ENCODE measurements around the gene JUND. TPM values are rescaled to one million over a fixed set of nuclear protein-coding genes. Genes with fewer than 3 reads are reported as not detected.

JUND gene
- total and polyA plus RNA-seq, 2 of the 4 experiments (the other 2 are of a cell fraction), result 14.2 to 77.2 TPM

DNA sequence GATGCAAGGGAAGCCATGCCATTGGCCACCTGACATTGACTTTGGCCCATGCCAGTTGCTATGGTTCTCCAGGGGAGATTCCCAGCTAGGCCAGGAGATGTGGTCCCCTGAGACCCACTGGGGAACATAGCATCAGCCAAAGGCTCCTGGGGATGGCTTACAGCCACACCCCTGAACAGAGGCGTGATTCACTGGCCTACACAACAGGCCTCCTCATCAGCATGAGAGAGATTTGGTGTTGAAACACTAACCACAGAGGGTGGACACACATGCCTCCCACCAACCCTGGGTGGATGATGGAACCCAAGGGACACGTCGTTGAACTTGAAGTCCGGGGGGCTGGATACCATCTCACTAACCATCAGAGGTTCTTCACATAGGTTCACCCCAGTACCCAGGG is 21.5 kb downstream of the JUND start:
- Histone ChIP-seq H2BK15ac (ENCODE audit: low read depth, low read length) (no peak overlapping the region), H3K18ac (ENCODE audit: low read depth, low read length) (no peak overlapping the region), H2AK5ac (ENCODE audit: low read depth, low read length) (no peak overlapping the region), H4K5ac (ENCODE audit: low read depth, low read length) (no peak overlapping the region), H4K91ac (ENCODE audit: insufficient read depth, low read depth, low read length) (no peak overlapping the region), H3K79me1 (ENCODE audit: low read depth in 1 of 2, low read length in 2 of 2) (no peaks in the 10 kb centered on the region), H3K4me2 (ENCODE audit: low read depth, low read length) (no peak overlapping the region), H3K9ac (ENCODE audit: low read depth, low read length) (no peak overlapping the region), H3K4ac (ENCODE audit: low read depth, low read length) (no peak overlapping the region), H2BK5ac (ENCODE audit: low read depth, low read length, poor library complexity, severe bottlenecking) (no peak overlapping the region), H3K9me1 (ENCODE audit: insufficient read depth, low read length) (no peaks in the 10 kb centered on the region), H4K8ac (ENCODE audit: low read depth in 2 of 2, low read length in 2 of 2) (no peak overlapping the region), H3K56ac (ENCODE audit: extremely low read depth, insufficient read depth, low read length) (no peak overlapping the region), H2BK20ac (ENCODE audit: low read depth, low read length) (no peak overlapping the region), H2AFZ (replicated peaks; ENCODE audit: low read length, poor library complexity) (no peak overlapping the region), H2BK120ac (ENCODE audit: low read depth, low read length) (no peak overlapping the region), H3K4me1 (ENCODE audit: control insufficient read depth, insufficient read depth, low read length) (no peaks in the 10 kb centered on the region), H3K27ac (ENCODE audit: insufficient read depth, low read length) (no peak overlapping the region), H2AK9ac (replicated peaks; ENCODE audit: low read depth, low read length, poor library complexity) (no peak overlapping the region), H4K20me1 (ENCODE audit: insufficient read depth, low read length) (peaks cover 4% of the 10 kb centered on the region; the same call in 1 of the 2 replicates), H3K9me3 (ENCODE audit: control insufficient read depth, insufficient read depth, low read length) (no peaks in the 10 kb centered on the region), H3K27me3 (ENCODE audit: control insufficient read depth, insufficient read depth, low read length) (peaks cover 7% of the 10 kb centered on the region; the same call in 1 of the 2 replicates), H3K23ac (ENCODE audit: low read depth, low read length) (no peak overlapping the region), H3K36me3 (ENCODE audit: control insufficient read depth, insufficient read depth, low read length) (peaks cover 8% of the 10 kb centered on the region; the same call in 1 of the 2 replicates), H3K4me3 (ENCODE audit: insufficient read depth, low read depth, low read length) (no peak overlapping the region), H3K14ac (replicated peaks; ENCODE audit: low read depth, low read length) (no peak overlapping the region)
- in situ Hi-C loops (cut with MboI; ENCODE audit: low sequenced_read_pairs) (no loop called here), dilution Hi-C loops (cut with HindIII; ENCODE audit: low sequenced_read_pairs, unreplicated experiment) (no loop called here), intact Hi-C loops (cut with micrococcal nuclease) (no loop called here)
- POLR2A ChIA-PET (ENCODE audit: unreplicated experiment), result no interaction called here
- TF ChIP-seq BHLHE40 (IDR thresholded peaks at IDR 0.05; ENCODE audit: low read depth, low read length) (no peak), RAD21 (IDR thresholded peaks at IDR 0.05; ENCODE audit: low read length) (no peak), MAFK (IDR thresholded peaks at IDR 0.05; ENCODE audit: low read depth, low read length) (no peak), MAZ (IDR thresholded peaks at IDR 0.05; ENCODE audit: borderline replicate concordance, low read depth, low read length) (no peak), SMC3 (IDR thresholded peaks at IDR 0.05; ENCODE audit: low read depth, low read length) (no peak), NFE2L2 (IDR thresholded peaks at IDR 0.05; ENCODE audit: low read depth, low read length) (no peak), POLR2A (IDR thresholded peaks at IDR 0.05; ENCODE audit: low read depth, low read length) (no peak), RFX5 (IDR thresholded peaks at IDR 0.05; ENCODE audit: low read depth, low read length) (no peak)
- TF ChIP-seq, protein P1, sequence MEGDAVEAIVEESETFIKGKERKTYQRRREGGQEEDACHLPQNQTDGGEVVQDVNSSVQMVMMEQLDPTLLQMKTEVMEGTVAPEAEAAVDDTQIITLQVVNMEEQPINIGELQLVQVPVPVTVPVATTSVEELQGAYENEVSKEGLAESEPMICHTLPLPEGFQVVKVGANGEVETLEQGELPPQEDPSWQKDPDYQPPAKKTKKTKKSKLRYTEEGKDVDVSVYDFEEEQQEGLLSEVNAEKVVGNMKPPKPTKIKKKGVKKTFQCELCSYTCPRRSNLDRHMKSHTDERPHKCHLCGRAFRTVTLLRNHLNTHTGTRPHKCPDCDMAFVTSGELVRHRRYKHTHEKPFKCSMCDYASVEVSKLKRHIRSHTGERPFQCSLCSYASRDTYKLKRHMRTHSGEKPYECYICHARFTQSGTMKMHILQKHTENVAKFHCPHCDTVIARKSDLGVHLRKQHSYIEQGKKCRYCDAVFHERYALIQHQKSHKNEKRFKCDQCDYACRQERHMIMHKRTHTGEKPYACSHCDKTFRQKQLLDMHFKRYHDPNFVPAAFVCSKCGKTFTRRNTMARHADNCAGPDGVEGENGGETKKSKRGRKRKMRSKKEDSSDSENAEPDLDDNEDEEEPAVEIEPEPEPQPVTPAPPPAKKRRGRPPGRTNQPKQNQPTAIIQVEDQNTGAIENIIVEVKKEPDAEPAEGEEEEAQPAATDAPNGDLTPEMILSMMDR (conservative IDR thresholded peaks at IDR 0.05; ENCODE audit: low read depth, low read length), result no peak
- TF ChIP-seq, protein P2, sequence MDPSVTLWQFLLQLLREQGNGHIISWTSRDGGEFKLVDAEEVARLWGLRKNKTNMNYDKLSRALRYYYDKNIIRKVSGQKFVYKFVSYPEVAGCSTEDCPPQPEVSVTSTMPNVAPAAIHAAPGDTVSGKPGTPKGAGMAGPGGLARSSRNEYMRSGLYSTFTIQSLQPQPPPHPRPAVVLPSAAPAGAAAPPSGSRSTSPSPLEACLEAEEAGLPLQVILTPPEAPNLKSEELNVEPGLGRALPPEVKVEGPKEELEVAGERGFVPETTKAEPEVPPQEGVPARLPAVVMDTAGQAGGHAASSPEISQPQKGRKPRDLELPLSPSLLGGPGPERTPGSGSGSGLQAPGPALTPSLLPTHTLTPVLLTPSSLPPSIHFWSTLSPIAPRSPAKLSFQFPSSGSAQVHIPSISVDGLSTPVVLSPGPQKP (IDR thresholded peaks at IDR 0.05; ENCODE audit: borderline replicate concordance, low read depth, low read length), result no peak
- ATAC-seq (ENCODE audit: low read depth) (no peak), DNase-seq (no peak)
- CTCF ChIA-PET, result no interaction called here
- WGBS, 2 experiments (ENCODE audit: extremely low coverage in 2 of 2, insufficient read length in 1 of 2), result no CpG with 5 or more reads among the region's 4 CpGs
- BruUV-seq (replicated peaks), result no TSS peak
